CD4-positive, alpha-beta memory T cell (primary cell): Measurements from ENCODE around the gene ZFP30. TPM values are rescaled to one million over a fixed set of nuclear protein-coding genes. Genes with fewer than 3 reads are reported as not detected.
A peak's percentile ranks its signal among the peaks of the same experiment; 100 is the strongest.

Source experiments
- CTCF ChIA-PET: fragments of 350-600 bp; sonication (Branson Sonifier 250); formaldehyde crosslinking; loops from one replicate; lab custom pipeline; 2021; ENCODE audit warnings: inconsistent platforms; ENCODE audit not compliant: partially characterized antibody; lab: Charles Lee
- POLR2A ChIA-PET: fragments of 350-600 bp; sonication (Branson Sonifier 250); formaldehyde crosslinking; loops from one replicate; lab custom pipeline; 2021; ENCODE audit not compliant: partially characterized antibody; lab: Charles Lee
- DNase-seq, 5 donors: peaks; one replicate each; pipeline versions ENCODE4 v3.0.0 to v3.0.0-alpha.2; 2020 to 2022; ENCODE audit warnings: mixed read lengths in 1 of 5
- H3K27ac ChIP-seq: one replicate; pipeline ENCODE4 v1.7.0; 2013; ENCODE audit warnings: low read depth, low read length
- H3K27me3 ChIP-seq: 2 replicates; pipeline ENCODE4 v1.7.0; 2013; ENCODE audit warnings: mild to moderate bottlenecking, low read length, moderate library complexity; ENCODE audit not compliant: insufficient read depth
- H3K36me3 ChIP-seq: 2 replicates; pipeline ENCODE4 v1.7.0; 2013; ENCODE audit warnings: mild to moderate bottlenecking, low read length, moderate library complexity; ENCODE audit not compliant: insufficient read depth
- H3K4me1 ChIP-seq: 2 replicates; pipeline ENCODE4 v1.7.0; 2013; ENCODE audit warnings: mild to moderate bottlenecking, low read length, moderate library complexity; ENCODE audit not compliant: insufficient read depth
- H3K4me3 ChIP-seq, 2 donors: one replicate each; pipeline ENCODE4 v1.7.0; 2013; ENCODE audit warnings: low read length in 2 of 2, mild to moderate bottlenecking in 1 of 2
- H3K9me3 ChIP-seq, 2 donors: one replicate each; pipeline ENCODE4 v1.7.0; 2013; ENCODE audit warnings: low read length in 2 of 2, control low read depth in 1 of 2; ENCODE audit not compliant: control insufficient read depth in 1 of 2
- H3K27ac Mint-ChIP-seq, 7 donors: one replicate each; pipeline ENCODE4 v1.8.0; 2020 to 2021; ENCODE audit warnings: mixed read lengths in 7 of 7, mild to moderate bottlenecking in 6 of 7, inconsistent platforms in 3 of 7, moderate library complexity in 3 of 7
- H3K27me3 Mint-ChIP-seq, 2 donors: one replicate each; pipeline ENCODE4 v1.8.0; 2020 to 2021; ENCODE audit warnings: mixed read lengths in 2 of 2
- H3K36me3 Mint-ChIP-seq, 2 donors: one replicate each; pipeline ENCODE4 v1.8.0; 2020 to 2021; ENCODE audit warnings: mixed read lengths in 2 of 2, inconsistent platforms in 1 of 2, mild to moderate bottlenecking in 1 of 2
- H3K4me1 Mint-ChIP-seq, 4 donors: one replicate each; pipeline ENCODE4 v1.8.0; 2020 to 2021; ENCODE audit warnings: mixed read lengths in 4 of 4, mild to moderate bottlenecking in 1 of 4
- H3K4me3 Mint-ChIP-seq, 8 donors: one replicate each; pipeline ENCODE4 v1.8.0; 2020 to 2021; ENCODE audit warnings: mixed read lengths in 8 of 8, mild to moderate bottlenecking in 7 of 8, moderate library complexity in 6 of 8, inconsistent platforms in 3 of 8
- H3K9me3 Mint-ChIP-seq, 8 donors: one replicate each; pipeline ENCODE4 v1.8.0; 2020 to 2021; ENCODE audit warnings: mixed read lengths in 8 of 8, mild to moderate bottlenecking in 5 of 8, inconsistent platforms in 3 of 8, moderate library complexity in 1 of 8
- intact Hi-C: fragments of 100-400 bp; cut with micrococcal nuclease; formaldehyde crosslinking; loops from one replicate; pipeline ENCODE4 v1.15.1; 2023
- polyA plus RNA-seq, 2 donors: library from polyadenylated mRNA; unstranded; fragments of 300-500 nt; fragmentation: Illumina TruSeq; gene quantifications; one replicate each; pipeline ENCODE4 v1.2.3, GENCODE V29; 2021
- total RNA-seq, 2 experiments: library from RNA; stranded (reverse); gene quantifications; one replicate each; pipeline ENCODE4 v1.2.3, GENCODE V29; 2021

Gene ZFP30
- total and polyA plus RNA-seq, 4 experiments from 2014 or later: 1.4 to 24.4 (median 12.2) TPM

DNA sequence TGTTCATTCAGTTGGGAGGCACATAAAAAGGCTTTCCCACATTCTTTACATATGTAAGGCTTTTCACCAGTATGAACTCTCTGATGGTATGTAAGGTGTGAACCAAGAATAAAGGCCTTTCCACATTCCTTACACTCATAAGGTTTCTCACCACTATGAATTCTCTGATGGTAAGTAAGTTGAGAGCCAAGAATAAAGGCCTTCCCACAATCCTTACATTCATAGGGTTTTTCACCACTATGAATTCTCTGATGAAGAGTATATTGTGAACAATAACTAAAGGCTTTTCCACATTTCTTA is 89.9 kb downstream of the ZFP30 start:
- intact Hi-C loops: no loop called here
- Mint-ChIP-seq H3K9me3 (peaks cover 9 to 95% (median 59%) of the 10 kb centered on the region in 8 donors), H3K27me3 (no peaks in the 10 kb centered on the region), H3K27ac (no peak overlapping the region), H3K36me3 (peaks cover 71 to 77% of the 10 kb centered on the region in 2 donors), H3K4me1 (peaks cover 0 to 1% (median 0%) of the 10 kb centered on the region in 4 donors), H3K4me3 (no peak overlapping the region)
- POLR2A ChIA-PET: no interaction called here
- no peak for DNase-seq
- H3K4me1 ChIP-seq: no peaks in the 10 kb centered on the region
- CTCF ChIA-PET: no interaction called here
- H3K27ac ChIP-seq: no peak overlapping the region
- H3K4me3 ChIP-seq: peak overlapping the region in 1 of 2 donors; percentile 7
- H3K27me3 ChIP-seq: no peaks in the 10 kb centered on the region
- H3K9me3 ChIP-seq: peaks cover 10 to 75% of the 10 kb centered on the region in 2 donors
- H3K36me3 ChIP-seq: peaks cover 13% of the 10 kb centered on the region

GRCh38 chr19:37564624-37565369 is 90.5 kb downstream of the ZFP30 start:
- ChIA-PET POLR2A (no interaction called here), CTCF (no interaction called here)
- DNase-seq: no peak
- Histone ChIP-seq H3K27ac (no peak overlapping the region), H3K4me1 (no peaks in the 10 kb centered on the region), H3K4me3 (peak overlapping the region in 1 of 2 donors; percentile 7), H3K9me3 (peaks cover 10 to 71% of the 10 kb centered on the region in 2 donors), H3K36me3 (peaks cover 13% of the 10 kb centered on the region), H3K27me3 (no peaks in the 10 kb centered on the region)
- intact Hi-C loops: no loop called here
- H3K4me3 Mint-ChIP-seq: no peak overlapping the region
- H3K4me1 Mint-ChIP-seq: peaks cover 0 to 1% (median 0%) of the 10 kb centered on the region in 4 donors
- H3K9me3 Mint-ChIP-seq: peaks cover 6 to 91% (median 58%) of the 10 kb centered on the region in 8 donors
- H3K27ac Mint-ChIP-seq: no peak overlapping the region
- H3K36me3 Mint-ChIP-seq: peaks cover 66 to 73% of the 10 kb centered on the region in 2 donors
- no peaks in the 10 kb centered on the region for H3K27me3 Mint-ChIP-seq

Other genes with a start within 250 kb of the ZFP30 start
- gene ZNF569, start 188.0 kb downstream of the ZFP30 start, total RNA-seq: 10 to 100 TPM; 13.5 to 14.9 TPM
- 1 to 10 TPM; 2.3 to 5.2 TPM for gene ZNF569, start 188.0 kb downstream of the ZFP30 start, polyA plus RNA-seq
- 10 to 100 TPM; 10.1 to 11.4 TPM for gene ZNF570, start 186.1 kb downstream of the ZFP30 start, total RNA-seq
- gene ZNF570, start 186.1 kb downstream of the ZFP30 start, polyA plus RNA-seq: 1 to 10 TPM; 2.1 to 6.0 TPM
- gene ZNF793, start 148.5 kb downstream of the ZFP30 start, total RNA-seq: 10 to 100 TPM; 10.2 to 13.8 TPM
- 1 to 10 TPM; 1.5 to 1.7 TPM for gene ZNF793, start 148.5 kb downstream of the ZFP30 start, polyA plus RNA-seq
- 10 to 100 TPM; 10.1 to 14.2 TPM for gene ZNF571, start 60.7 kb downstream of the ZFP30 start, total RNA-seq
- 1 to 10 TPM; 5.8 to 9.3 TPM for gene ZNF571, start 60.7 kb downstream of the ZFP30 start, polyA plus RNA-seq
- 10 to 100 TPM; 24.2 to 24.5 TPM for gene ZNF540, start 60.6 kb downstream of the ZFP30 start, total RNA-seq
- 1 to 10 TPM; 4.8 TPM for gene ZNF540, start 60.6 kb downstream of the ZFP30 start, polyA plus RNA-seq
- gene ZNF607, start 64.3 kb upstream of the ZFP30 start, total RNA-seq: 10 to 100 TPM; 11.8 to 13.0 TPM
- 1 to 10 TPM; 5.4 to 7.6 TPM for gene ZNF607, start 64.3 kb upstream of the ZFP30 start, polyA plus RNA-seq
- 10 to 100 TPM; 30.5 to 31.1 TPM for gene ZNF573, start 124.1 kb upstream of the ZFP30 start, total RNA-seq
- gene ZNF573, start 124.1 kb upstream of the ZFP30 start, polyA plus RNA-seq: 10 to 100 TPM in 1 of 2 donors, 1 to 10 TPM in 1; 3.1 to 13.8 TPM